Measurements from ENCODE around the gene AKAP5. TPM values are rescaled to one million over a fixed set of nuclear protein-coding genes. Genes with fewer than 3 reads are reported as not detected.
"Not testable (repeated sequence)": the region's sequence is repeated elsewhere in the genome, so short reads cannot be mapped to it uniquely, and the experiment has no call there.

AKAP5 gene
- total RNA-seq, 1 donor from 2014 or later, result 4.3 TPM

GRCh38 chr14:64510825-64511671, 45.7 kb downstream of the AKAP5 start:
- H3K27me3 Mint-ChIP-seq (ENCODE audit: low read depth), result no peaks in the 10 kb centered on the region
- no peak for DNase-seq (ENCODE audit: low spot score)
- peaks cover 77% of the 10 kb centered on the region for H3K4me1 Mint-ChIP-seq (ENCODE audit: low read depth)
- H3K27ac Mint-ChIP-seq (ENCODE audit: unreplicated experiment), result peak overlapping the region; percentile 68
- peaks cover 2% of the 10 kb centered on the region for H3K36me3 Mint-ChIP-seq (ENCODE audit: low read depth)
- TF ChIP-seq, protein P1, sequence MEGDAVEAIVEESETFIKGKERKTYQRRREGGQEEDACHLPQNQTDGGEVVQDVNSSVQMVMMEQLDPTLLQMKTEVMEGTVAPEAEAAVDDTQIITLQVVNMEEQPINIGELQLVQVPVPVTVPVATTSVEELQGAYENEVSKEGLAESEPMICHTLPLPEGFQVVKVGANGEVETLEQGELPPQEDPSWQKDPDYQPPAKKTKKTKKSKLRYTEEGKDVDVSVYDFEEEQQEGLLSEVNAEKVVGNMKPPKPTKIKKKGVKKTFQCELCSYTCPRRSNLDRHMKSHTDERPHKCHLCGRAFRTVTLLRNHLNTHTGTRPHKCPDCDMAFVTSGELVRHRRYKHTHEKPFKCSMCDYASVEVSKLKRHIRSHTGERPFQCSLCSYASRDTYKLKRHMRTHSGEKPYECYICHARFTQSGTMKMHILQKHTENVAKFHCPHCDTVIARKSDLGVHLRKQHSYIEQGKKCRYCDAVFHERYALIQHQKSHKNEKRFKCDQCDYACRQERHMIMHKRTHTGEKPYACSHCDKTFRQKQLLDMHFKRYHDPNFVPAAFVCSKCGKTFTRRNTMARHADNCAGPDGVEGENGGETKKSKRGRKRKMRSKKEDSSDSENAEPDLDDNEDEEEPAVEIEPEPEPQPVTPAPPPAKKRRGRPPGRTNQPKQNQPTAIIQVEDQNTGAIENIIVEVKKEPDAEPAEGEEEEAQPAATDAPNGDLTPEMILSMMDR (IDR thresholded peaks at IDR 0.05), result peak; percentile 92
- H3K9me3 Mint-ChIP-seq (ENCODE audit: low read depth), result no peaks in the 10 kb centered on the region
- H3K4me3 Mint-ChIP-seq (ENCODE audit: unreplicated experiment), result no peak overlapping the region

DNA sequence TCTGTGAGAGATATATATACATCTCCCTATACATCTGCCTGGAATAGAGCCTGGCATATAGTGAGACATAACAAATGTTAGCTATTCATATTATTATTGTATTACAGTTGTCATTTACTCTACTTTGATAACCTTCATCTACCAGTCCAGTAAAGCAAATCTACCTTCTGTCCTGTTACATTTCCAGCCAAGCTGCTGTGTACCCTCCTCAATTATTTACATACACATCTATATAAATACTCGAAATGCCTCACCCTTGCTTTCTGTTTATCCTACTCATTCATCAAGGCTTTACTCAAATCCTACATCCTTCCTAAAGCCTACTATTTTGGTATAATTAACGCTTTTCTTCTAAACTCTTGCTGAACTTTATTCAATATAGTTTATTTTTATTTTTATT, 48.0 kb downstream of the AKAP5 start:
- H3K27ac Mint-ChIP-seq (ENCODE audit: unreplicated experiment), result no peak overlapping the region
- H3K4me3 Mint-ChIP-seq (ENCODE audit: unreplicated experiment), result no peak overlapping the region
- DNase-seq (ENCODE audit: low spot score), result no peak
- H3K9me3 Mint-ChIP-seq (ENCODE audit: low read depth), result no peaks in the 10 kb centered on the region
- H3K4me1 Mint-ChIP-seq (ENCODE audit: low read depth), result peaks cover 65% of the 10 kb centered on the region
- no peaks in the 10 kb centered on the region for H3K36me3 Mint-ChIP-seq (ENCODE audit: low read depth)
- TF ChIP-seq, protein P1 (IDR thresholded peaks at IDR 0.05), result no peak
- H3K27me3 Mint-ChIP-seq (ENCODE audit: low read depth), result no peaks in the 10 kb centered on the region

DNA sequence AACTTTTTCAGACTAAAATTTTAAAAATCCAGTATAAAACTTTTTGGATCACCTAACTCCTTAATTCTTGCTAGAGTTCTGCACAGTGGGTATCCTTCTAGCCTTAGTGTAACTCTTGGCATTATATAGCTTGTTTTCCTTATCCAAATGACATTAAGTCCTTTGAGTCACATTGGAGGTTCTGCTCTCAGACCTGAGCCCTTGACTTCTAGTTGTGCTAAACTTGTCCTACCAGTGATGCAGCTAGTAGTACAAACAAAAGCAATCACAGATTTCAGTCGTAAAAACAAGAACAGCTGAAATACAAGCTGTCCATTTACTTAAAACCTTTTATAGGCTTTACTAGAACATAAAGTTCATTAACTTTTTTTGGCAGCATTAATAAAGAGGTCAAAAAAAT, 49.8 kb downstream of the AKAP5 start:
- no peak overlapping the region for H3K4me3 Mint-ChIP-seq (ENCODE audit: unreplicated experiment)
- no peak overlapping the region for H3K27ac Mint-ChIP-seq (ENCODE audit: unreplicated experiment)
- DNase-seq (ENCODE audit: low spot score), result no peak
- H3K36me3 Mint-ChIP-seq (ENCODE audit: low read depth), result no peaks in the 10 kb centered on the region
- no peaks in the 10 kb centered on the region for H3K9me3 Mint-ChIP-seq (ENCODE audit: low read depth)
- peaks cover 51% of the 10 kb centered on the region for H3K4me1 Mint-ChIP-seq (ENCODE audit: low read depth)
- no peaks in the 10 kb centered on the region for H3K27me3 Mint-ChIP-seq (ENCODE audit: low read depth)
- TF ChIP-seq, protein P1 (IDR thresholded peaks at IDR 0.05), result no peak

- no peak for DNase-seq (ENCODE audit: low spot score)
- TF ChIP-seq, protein P1 (IDR thresholded peaks at IDR 0.05), result no peak
- Mint-ChIP-seq H3K27ac (ENCODE audit: unreplicated experiment) (no peak overlapping the region), H3K27me3 (ENCODE audit: low read depth) (no peaks in the 10 kb centered on the region), H3K4me3 (ENCODE audit: unreplicated experiment) (no peak overlapping the region), H3K4me1 (ENCODE audit: low read depth) (peaks cover 36% of the 10 kb centered on the region), H3K36me3 (ENCODE audit: low read depth) (no peaks in the 10 kb centered on the region), H3K9me3 (ENCODE audit: low read depth) (no peaks in the 10 kb centered on the region)
Measured at GRCh38 chr14:64516969-64517368, 51.7 kb downstream of the AKAP5 start.

- H3K4me3 Mint-ChIP-seq (ENCODE audit: unreplicated experiment); H3K9me3 Mint-ChIP-seq (ENCODE audit: low read depth): not testable (repeated sequence)
Measured at GRCh38 chr14:64517667-64518066, 52.4 kb downstream of the AKAP5 start.

DNA sequence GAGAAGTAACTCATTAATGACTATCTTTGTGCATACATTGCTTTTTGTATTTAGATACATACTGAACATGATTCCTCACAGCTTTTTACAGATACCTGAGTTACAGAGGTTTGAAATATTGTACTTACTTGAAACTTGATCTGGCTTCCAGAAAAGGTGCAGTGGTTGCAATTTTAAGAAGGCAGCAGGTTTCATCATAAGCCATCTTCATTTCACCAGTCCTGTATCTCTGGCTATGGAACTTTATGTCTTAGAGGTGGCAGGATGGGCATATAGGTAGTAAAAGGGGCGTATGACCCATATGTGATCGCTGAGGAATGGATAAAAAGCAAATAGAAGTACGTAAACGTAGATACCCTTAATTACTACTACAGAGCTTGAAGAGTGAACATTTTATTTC, 52.9 kb downstream of the AKAP5 start:
- Mint-ChIP-seq H3K4me3 (ENCODE audit: unreplicated experiment) (no peak overlapping the region), H3K27me3 (ENCODE audit: low read depth) (no peaks in the 10 kb centered on the region), H3K4me1 (ENCODE audit: low read depth) (peaks cover 28% of the 10 kb centered on the region), H3K27ac (ENCODE audit: unreplicated experiment) (peak overlapping the region; percentile 1), H3K36me3 (ENCODE audit: low read depth) (no peaks in the 10 kb centered on the region), H3K9me3 (ENCODE audit: low read depth) (no peaks in the 10 kb centered on the region)
- DNase-seq (ENCODE audit: low spot score), result no peak
- TF ChIP-seq, protein P1 (IDR thresholded peaks at IDR 0.05), result no peak

More at GRCh38 chr14:64517667-64518066, 52.4 kb downstream of the AKAP5 start:
- DNase-seq (ENCODE audit: low spot score); H3K36me3 Mint-ChIP-seq (ENCODE audit: low read depth); H3K27me3 Mint-ChIP-seq (ENCODE audit: low read depth); H3K27ac Mint-ChIP-seq (ENCODE audit: unreplicated experiment): not testable (repeated sequence)
- H3K4me1 Mint-ChIP-seq (ENCODE audit: low read depth), result peaks cover 30% of the 10 kb centered on the region

Data from chondrocyte (in vitro differentiated cells).